Thyroid gland (tissue), 4 donors: ENCODE results near the gene PCNX1.

ENCODE experiments used
- CTCF ChIP-seq, 6 experiments: fragments of 200-600 bp in 3 of 6; fragments of 450-650 bp in 3 of 6; sonication (generic) in 3 of 6; IDR thresholded peaks; one replicate each; pipeline ENCODE4 v1.5.1; 2016 to 2019; ENCODE audit warnings: antibody characterized with exemption in 6 of 6, mild to moderate bottlenecking in 2 of 6, inconsistent platforms in 1 of 6, moderate library complexity in 1 of 6
- POLR2A ChIP-seq, 2 donors: fragments of 450-650 bp; IDR thresholded peaks; one replicate each; pipeline ENCODE4 v1.6.1; 2017; ENCODE audit warnings: antibody characterized with exemption in 2 of 2, mild to moderate bottlenecking in 2 of 2, moderate library complexity in 1 of 2

GRCh38 chr14:71011479-71011878 lies 104.2 kb downstream of the PCNX1 start:
- TF ChIP-seq CTCF (IDR thresholded peaks at IDR 0.05) (no peak), POLR2A (IDR thresholded peaks at IDR 0.05) (no peak)
